Superior temporal gyrus (tissue), 1 donor: ENCODE data around the gene GOLGA6C.
"Not testable (repeated sequence)": the region's sequence is repeated elsewhere in the genome, so short reads cannot be mapped to it uniquely, and the experiment has no call there.

Experiments
- DNase-seq: peaks from one replicate; pipeline ENCODE4 v3.0.0-alpha.2; 2016; ENCODE audit errors: extremely low spot score

GOLGA6C gene

DNA sequence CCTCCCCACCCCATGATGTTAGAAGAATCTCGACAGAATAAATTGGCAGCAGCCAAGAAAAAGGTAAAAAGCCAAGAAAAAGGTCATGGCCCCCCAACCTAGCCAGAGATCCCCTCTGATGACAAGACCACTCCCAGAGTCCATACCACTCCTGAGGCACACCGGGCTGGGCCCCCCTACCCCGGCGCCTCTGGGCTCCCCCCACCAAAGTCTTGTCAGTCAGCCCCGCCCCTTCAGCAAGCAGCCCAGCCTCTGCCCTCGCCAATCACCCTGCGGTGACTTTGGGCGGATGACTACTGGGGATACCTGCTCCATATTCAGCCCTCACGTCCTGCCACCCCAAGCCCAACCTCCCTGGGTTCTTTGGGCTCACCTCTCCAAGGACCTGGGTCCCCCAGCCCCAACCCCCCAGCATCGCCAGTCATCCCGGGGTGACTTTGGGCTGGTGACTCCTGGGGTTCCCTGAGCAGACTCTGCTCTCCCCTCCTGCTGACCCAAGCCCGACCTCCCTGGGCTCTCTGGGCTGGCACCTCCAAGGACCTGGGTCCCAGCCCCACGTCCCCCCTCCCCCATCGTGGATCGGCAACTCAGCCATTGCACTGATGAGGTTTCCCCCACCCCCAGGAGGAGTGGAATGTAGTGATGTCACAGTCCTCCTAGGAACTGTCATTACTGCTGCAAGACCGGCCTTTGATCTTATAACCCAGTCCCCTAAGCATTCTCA lies 648 bp downstream of the GOLGA6C start:
- DNase-seq = not testable (repeated sequence)

DNA sequence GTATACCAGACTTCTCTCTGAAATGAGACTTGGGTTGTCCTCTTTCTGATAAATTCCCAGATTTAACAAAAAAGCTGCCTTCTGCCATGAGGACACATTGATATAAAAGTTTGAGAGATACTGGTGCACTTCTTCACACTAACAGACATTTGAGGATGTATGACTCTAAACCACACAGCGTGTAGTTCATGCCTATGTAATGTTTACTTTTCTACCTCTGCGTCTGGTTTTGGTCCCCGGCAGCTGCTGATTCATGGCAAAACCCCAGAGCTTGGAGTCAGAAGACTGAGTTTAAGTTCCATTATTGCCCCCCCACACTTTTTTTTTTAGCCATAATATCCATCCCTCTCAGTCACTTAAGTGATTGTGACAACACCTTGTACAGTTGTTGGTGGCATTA lies 1.7 kb downstream of the GOLGA6C start:
- DNase-seq = not testable (repeated sequence)

DNA sequence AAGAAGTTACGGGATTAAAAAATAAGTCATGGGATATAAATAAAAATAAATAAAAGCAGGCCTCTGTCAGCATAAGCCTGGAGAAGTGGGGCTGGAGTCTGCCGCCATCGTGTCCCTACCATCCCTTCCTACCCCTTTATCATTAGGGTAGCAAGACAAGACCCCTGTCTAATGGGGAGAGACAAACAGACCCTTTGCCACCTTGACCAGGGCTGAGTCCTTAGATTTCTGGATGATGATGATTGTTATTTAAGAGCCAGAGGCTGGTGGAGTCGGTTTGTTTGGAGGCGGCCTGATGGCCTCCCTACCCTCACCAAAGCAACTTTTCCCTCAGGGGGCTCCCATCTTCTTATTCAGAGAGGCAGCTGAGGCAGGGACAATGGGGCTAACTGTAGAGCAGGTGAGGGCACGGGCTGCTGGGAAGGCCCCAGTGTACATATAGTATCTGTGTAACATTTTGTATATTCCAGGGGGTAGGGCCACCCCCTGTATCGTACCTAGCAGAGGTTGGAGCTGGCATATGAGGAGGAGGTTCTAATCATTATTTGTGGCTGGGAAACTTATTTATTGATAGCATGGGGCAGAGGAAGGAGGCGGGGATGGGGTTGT lies 15.7 kb downstream of the GOLGA6C start:
- DNase-seq = not testable (repeated sequence)

DNA sequence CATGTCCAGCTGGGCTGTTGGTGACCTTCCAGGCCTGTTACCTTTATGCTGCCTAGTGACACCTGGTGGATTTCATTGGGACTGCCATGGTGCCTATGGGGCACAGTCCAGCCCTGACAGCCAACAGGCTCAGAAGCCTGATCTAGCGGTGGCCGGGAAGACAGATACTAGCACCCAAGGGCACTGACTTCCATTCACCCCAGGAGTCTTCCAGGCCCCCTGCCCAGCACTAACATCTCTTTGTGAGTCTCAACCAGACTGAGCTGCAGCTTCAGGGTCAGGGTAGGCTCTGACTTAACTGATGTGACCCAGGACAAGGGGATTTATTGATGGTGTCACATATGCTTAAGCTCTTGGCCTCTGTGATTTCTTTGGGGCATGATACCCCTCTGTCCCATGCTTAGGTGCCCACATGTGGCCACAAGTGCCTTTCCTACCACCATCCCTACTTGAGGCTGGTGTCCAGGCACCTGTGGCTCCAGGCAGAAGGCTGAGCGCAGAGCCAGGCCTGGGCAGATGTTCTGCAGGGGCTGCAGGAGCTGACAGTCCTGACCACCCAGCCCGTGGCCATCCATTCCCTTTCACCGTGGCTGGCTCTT lies 16.5 kb downstream of the GOLGA6C start:
- DNase-seq = peak; percentile 8

DNA sequence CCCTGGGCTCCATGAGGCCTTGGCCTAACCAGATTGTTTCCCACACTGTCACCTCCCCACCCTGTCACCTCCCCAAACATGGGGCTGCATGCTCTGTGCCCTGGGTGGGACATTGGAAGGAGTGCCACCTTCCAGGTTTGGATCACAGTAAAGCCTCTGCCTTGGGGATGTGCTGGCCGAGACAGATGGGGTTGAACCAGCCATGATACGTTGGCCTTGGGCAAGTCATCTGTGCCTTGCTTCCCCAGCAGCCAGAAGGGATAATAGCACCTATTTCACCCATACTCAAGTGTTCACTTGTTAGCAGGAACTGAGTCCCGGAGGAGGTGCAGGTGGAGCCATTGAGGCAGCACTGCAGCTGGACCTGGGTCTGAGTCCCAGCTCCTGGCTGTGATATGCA lies 17.5 kb downstream of the GOLGA6C start:
- DNase-seq = not testable (repeated sequence)

DNA sequence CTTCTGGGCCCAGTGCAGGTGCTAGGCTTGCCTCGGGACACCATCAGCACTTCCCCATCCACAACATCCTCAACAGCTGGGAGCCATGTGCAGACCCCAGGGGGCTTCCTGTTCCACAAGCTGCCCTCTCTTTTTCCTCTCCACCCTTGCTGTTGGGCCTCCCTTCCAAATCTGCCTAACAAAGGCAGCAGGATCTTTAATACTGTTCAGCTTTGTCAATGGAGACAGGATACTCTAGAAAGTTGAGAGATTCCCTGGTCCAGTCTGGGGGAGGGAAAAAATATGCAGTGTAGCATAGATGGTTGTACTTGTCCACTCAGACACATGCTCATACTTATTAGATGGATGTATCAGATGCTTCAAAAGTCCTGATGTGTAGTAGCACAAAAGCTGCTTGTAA lies 20.4 kb downstream of the GOLGA6C start:
- not testable (repeated sequence) for DNase-seq

DNA sequence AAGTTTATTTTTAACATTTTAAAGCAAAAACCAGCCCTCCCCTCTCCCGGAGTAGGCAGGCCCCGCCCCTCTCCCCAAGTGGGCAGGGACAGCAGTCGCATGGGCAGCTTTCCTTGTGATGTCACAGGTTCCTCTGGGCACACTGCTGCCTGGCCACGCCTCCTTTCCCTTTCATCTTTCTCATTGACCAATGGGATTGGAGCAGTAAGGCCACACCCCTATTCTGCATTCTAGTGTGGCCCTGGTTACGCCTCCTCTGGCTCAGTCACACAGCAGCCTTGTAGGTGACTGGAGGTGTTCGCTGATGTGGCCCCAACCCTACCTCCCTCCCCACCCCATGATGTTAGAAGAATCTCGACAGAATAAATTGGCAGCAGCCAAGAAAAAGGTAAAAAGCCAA lies 24.4 kb downstream of the GOLGA6C start, which contains the start of gene GOLGA6D:
Gene GOLGA6D (plus strand): TSS at position 264 of the 400 bp plus-strand sequence. CDS start 41 bp downstream, at position 305.
- not testable (repeated sequence) for DNase-seq

DNA sequence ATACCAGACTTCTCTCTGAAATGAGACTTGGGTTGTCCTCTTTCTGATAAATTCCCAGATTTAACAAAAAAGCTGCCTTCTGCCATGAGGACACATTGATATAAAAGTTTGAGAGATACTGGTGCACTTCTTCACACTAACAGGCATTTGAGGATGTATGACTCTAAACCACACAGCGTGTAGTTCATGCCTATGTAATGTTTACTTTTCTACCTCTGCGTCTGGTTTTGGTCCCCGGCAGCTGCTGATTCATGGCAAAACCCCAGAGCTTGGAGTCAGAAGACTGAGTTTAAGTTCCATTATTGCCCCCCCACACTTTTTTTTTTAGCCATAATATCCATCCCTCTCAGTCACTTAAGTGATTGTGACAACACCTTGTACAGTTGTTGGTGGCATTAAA lies 26.0 kb downstream of the GOLGA6C start:
- DNase-seq = not testable (repeated sequence)

DNA sequence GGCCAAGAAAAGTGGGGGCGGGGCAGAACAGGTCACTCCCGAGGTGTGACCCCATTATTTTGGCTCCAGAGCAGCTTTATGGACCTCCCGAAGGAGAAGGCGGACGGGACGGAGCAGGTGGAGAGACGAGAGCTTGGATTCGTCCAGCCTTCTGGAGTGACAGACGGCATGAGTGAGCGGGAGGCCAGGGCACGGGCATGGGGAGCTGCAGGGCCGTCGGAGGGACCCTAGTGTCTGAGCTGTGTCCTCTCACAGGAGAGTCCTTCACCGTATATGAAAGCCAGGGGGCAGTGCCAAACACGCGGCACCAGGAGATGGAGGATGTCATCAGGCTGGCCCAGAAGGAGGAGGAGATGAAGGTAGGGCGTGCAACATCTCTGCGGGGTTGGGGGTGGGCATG lies 35.5 kb downstream of the GOLGA6C start:
- DNase-seq = not testable (repeated sequence)

DNA sequence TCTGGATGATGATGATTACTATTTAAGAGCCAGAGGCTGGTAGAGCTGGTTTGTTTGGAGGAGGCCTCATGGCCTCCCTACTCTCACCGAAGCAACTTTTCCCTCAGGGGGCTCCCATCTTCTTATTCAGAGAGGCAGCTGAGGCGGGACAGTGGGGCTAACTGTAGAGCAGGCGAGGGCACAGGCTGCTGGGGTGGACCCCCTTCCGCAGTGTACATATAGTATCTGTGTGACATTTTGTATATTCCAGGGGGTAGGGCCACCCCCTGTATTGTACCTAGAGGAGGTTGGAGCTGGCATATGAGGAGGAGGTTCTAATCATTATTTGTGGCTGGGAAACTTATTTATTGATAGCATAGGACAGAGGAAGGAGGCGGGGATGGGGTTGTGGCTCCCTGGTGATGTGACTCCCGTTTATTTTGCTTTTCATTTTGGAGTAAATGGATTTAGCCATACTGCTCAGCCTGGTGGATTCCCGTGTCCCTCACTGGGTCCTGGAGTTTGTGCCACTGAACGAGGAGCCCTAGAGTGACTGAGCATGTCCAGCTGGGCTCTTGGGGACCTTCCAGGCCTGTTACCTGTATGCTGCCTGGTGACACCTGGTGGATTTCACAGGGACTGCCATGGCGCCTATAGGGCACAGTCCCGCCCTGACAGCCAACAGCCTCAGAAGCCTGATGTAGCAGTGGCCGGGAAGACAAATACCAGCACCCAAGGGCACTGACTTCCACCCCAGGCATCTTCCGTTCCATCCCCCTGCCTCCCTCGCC lies 40.6 kb downstream of the GOLGA6C start:
- DNase-seq = not testable (repeated sequence)

DNA sequence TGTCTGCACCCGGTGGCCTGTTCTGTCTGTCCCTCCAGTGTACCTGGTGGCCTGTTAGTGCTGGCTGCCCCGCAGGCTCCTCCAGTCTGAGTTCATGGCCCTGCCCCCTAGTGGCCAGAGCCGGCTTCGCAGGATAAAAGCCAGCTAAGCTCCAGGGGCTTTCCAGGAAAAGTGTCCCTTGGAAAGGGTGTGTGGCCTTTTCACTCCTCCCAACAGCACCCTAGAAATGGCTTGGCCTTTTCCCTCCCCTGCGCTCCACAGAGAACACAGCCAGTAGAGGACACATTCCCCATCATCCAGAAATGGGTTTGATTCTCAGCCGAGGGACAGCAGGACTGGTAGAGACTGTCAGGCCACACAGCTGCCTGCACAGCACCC lies 41.2 kb downstream of the GOLGA6C start:
- DNase-seq = not testable (repeated sequence)

DNA sequence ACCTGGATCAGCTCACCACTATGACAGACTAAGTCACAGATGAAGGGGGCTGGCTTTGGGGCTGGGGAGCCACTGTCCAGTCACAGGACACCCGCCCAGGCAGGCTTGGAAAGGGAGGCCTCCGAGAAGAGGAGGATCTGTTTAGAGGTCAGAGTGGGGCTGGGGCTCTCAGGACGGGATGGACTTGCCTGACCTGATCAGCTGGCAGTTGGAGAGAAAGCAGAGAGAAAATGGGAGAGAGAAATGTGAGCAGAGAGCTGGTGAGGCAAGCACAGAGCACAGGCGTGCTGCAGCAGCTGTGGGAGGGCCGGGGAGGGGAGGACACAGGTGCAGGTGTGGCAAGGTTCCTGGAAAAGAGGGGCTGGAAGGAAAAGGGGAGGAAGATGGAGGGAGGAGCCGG lies 41.9 kb downstream of the GOLGA6C start:
- not testable (repeated sequence) for DNase-seq

DNA sequence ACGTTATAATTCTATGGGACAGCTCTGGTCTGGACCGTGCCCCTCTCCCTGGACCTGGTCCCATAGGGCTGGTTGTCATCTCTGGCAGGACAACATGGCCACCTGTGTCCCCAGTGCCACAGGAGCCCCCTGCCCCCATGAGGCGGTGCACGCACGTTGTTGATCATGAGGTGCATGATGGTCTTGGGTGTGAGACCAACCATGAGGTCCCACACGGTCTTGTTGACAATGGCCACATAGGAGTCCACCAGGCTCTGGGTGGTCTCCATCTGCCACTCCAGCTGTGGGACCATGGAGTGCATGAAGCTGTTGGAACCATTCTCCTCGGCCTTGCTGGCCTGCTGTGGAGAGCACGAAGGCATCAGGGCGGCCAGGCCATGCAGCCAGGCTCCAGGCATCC lies 44.2 kb downstream of the GOLGA6C start:
- DNase-seq = no peak

DNA sequence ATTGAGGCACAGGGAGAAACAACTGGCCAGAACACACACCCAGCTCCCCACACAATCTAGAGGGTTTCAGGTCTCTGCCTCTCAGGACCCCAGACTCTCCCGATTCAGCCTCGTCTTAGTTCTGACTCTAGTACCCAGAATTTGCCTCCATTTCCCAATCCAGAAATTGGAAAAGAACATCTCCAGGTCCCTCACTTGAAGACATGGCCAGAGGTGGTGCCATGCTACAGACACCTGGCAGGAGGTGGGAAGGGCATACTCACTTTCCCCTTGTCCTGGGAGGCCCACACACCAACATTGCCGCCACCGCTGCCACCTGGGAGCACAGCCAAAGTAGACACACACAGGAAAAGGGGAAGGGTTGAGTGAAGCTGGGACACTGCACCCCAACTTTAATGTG lies 44.6 kb downstream of the GOLGA6C start:
- not testable (repeated sequence) for DNase-seq

DNA sequence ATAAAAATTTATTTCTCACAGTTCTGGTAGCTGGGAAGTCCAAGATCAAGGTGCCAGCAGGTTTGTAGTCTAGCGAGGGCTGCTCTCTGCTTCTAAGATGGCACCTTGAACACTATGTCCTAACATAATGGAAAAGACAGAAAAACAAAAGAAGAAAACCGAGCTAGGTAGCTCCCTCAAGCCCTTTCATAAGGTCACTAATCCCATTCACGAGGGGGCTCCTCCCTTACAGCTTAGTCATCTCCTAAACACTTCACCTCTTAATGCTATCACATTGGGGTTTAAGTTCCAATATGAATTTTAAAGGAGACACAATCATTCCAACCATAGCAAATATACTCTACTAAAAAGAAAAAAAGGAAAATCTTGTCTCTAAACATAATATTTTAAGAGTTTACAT lies 48.1 kb downstream of the GOLGA6C start:
- DNase-seq = no peak

DNA sequence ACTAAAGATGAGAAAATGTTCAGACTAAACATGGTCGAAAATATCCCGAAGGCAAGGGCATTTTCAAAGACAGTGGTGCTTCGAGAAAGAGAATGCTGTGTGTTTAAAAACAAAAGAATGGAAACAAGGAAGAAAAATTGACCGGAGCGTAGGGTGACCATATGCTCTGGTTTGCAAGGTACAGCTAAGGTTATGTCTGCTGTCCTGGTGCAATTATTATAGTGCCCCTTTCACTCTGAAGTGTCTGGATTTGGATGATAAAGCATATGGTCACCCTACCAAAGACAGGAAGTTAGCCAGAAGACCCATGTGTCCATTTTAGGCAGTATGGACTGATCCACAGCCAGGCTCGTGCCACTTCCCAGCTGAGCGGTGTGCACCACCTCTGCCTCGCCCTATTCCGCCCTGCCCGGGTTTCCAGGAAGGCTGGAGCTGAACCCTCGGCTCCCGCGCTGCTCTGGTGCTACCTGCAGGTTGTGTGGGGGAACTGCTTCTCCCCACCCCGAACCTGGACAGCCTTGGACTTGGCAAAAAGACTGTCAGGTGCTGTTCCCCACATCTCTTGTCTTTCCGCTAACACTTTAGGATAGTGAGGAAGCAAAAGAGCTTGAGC lies 49.8 kb downstream of the GOLGA6C start:
- no peak for DNase-seq

DNA sequence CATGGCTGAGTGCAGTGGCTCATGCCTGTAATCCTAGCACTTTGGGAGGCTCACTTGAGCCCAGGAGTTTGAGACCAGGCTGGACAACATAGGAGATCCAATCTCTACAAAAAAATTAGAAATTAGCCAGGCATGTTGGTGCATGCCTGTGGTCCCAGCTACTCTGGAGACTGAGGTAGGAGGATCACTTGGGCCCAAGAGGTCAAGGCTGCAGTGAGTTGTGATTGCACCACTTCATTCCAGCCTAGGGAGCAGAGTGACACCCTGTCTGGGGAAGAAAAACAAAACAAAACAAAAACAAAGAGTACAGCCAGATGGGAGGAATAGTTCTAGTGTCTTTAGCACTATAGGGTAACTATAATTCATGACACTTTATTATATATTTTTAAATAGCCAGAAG lies 51.6 kb downstream of the GOLGA6C start:
- DNase-seq = no peak

DNA sequence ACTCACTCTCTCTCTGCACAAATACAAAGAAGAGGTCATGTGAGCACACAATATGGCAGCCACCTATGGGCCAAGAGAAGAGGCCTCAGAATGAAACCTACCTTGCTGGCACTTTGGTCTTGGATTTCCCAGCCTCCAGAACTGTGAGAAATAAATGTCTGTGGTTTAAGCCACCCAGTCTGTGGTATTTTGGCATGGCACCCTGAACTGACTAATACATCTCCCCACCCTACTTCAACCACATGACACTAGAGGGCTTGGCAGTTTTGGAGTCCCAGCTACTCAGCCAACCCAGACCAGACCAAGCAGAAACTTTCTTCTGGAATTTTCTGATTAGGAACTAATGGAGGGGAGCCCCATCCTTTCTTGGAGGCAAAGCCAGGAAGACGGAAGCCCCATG lies 54.4 kb downstream of the GOLGA6C start:
- not testable (repeated sequence) for DNase-seq

DNA sequence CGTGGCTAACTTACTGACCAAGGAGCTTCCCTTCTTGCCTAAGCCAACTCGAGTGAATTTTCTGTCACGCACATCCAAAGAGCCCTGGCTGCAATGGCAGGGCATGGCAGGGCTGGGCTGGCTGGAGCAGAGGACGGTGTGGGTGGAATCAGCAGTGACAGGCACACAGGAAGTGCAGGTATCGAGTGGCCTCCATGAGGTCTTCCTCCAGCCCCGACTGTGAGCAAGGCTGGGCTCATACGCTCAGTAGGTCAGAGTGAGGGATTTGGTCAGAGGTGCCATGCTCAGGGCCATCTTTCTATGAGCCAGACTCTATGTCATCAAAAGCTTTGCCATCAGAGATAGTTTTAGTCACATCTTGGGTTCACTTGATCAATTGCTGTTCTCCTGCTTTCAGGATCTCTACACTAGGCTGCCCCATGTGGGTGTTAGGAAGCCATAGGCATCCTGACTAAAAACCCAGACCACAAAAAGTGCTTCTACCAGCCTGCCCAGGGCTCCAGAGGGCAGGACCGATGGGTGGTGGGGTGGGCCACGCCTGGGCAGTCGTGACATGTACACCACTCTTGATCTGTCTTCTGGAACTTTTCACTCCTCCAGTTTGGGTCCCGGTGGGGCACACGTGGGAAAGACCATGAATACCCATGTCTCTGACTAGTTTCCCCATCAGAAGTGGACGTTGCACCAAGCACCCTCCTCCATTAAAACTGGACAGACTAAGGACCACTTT lies 55.1 kb downstream of the GOLGA6C start:
- DNase-seq = no peak

DNA sequence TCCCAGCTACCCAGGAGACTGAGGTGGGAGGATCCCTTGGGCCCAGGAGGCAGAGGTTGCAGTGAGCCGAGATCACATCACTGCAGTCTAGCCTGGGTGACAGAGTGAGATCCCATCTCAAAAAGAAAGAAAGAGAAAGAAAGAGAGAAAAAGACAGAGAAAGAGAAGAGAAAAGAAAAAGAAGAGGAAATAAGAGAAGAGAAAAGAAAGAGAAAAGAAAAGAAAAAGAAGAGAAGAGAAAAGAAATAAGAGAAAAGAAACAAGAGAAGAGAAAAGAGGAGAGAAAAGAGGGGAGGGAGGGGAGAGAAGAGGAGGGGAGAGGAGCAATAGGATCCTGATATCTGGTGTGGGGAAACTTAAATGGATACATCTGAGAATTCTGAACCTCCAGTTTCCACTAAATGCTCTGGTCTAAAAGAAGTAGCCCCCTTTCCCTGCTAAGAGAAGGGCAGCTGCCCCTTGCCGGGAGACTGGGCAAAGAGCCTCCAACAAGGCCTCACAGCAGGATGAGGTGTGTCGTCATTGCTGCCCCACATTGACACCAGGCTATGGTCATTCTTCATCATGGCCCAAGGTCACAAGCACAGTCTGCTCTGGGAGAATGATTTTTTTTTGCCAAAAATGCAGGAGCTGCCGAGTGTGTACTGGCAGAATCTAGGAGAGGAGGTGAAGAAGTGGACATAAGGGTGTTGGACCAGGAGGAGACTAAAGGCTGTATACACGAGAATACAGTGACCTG lies 56.6 kb downstream of the GOLGA6C start:
- no peak for DNase-seq
